Ishikawa (cell line): Measurements from ENCODE around the gene IQSEC3.

ENCODE experiments used
- CEBPB ChIP-seq: IDR thresholded peaks from 2 replicates; pipeline ENCODE4 v1.6.1; 2012
- CREB1 ChIP-seq: IDR thresholded peaks from 2 replicates; pipeline ENCODE4 v1.6.1; 2012; ENCODE audit warnings: low read depth
- EGR1 ChIP-seq: IDR thresholded peaks from 2 replicates; pipeline ENCODE4 v1.6.1; 2012
- EP300 ChIP-seq: IDR thresholded peaks from 2 replicates; pipeline ENCODE4 v1.6.1; 2012; ENCODE audit warnings: borderline replicate concordance
- FOXM1 ChIP-seq: IDR thresholded peaks from 2 replicates; pipeline ENCODE4 v1.6.1; 2012; ENCODE audit warnings: low read depth, borderline replicate concordance
- MAX ChIP-seq: IDR thresholded peaks from 2 replicates; pipeline ENCODE4 v1.6.1; 2012
- NFIC ChIP-seq: IDR thresholded peaks from 2 replicates; pipeline ENCODE4 v1.6.1; 2012
- RAD21 ChIP-seq: IDR thresholded peaks from 2 replicates; pipeline ENCODE4 v1.6.1; 2012; ENCODE audit warnings: low read depth
- REST ChIP-seq: IDR thresholded peaks from 2 replicates; pipeline ENCODE4 v1.6.1; 2012; ENCODE audit warnings: low read depth, mild to moderate bottlenecking
- TAF1 ChIP-seq: IDR thresholded peaks from 2 replicates; pipeline ENCODE4 v1.6.1; 2012; ENCODE audit warnings: low read depth, mild to moderate bottlenecking
- TCF12 ChIP-seq: IDR thresholded peaks from 2 replicates; pipeline ENCODE4 v1.6.1; 2012; ENCODE audit warnings: low read depth
- TEAD4 ChIP-seq: IDR thresholded peaks from 2 replicates; pipeline ENCODE4 v1.6.1; 2012
- USF1 ChIP-seq: IDR thresholded peaks from 2 replicates; pipeline ENCODE4 v1.6.1; 2012
- YY1 ChIP-seq: IDR thresholded peaks from 2 replicates; pipeline ENCODE4 v1.6.1; 2012; ENCODE audit warnings: low read depth
- ZBTB7A ChIP-seq: IDR thresholded peaks from 2 replicates; pipeline ENCODE4 v1.6.1; 2012; ENCODE audit warnings: low read depth

IQSEC3 gene

GRCh38 chr12:188910-189621 is 122.5 kb downstream of the IQSEC3 start:
- TF ChIP-seq USF1 (no peak), EP300 (no peak), TAF1 (no peak), ZBTB7A (0 out of 2 replicates have a peak, but pooled peaks have one; percentile 62), REST (no peak), CREB1 (no peak), RAD21 (peak; percentile 61; the same call in 1 of the 2 replicates), TEAD4 (no peak), FOXM1 (no peak), MAX (peak; percentile 57), TCF12 (no peak; the same call in 1 of the 2 replicates), NFIC (no peak)

GRCh38 chr12:189622-189962 is 123.0 kb downstream of the IQSEC3 start:
- TF ChIP-seq EP300: no peak
- TF ChIP-seq EGR1: no peak
- no peak for TF ChIP-seq MAX
- TF ChIP-seq YY1: no peak
- TF ChIP-seq TCF12: no peak
- no peak for TF ChIP-seq RAD21
- TF ChIP-seq CEBPB: no peak
- TF ChIP-seq REST: no peak
- TF ChIP-seq TEAD4: no peak
- TF ChIP-seq USF1: no peak

- no peak for TF ChIP-seq CEBPB
Measured at GRCh38 chr12:190881-191280, 124.3 kb downstream of the IQSEC3 start.

GRCh38 chr12:191541-191940 is 125.0 kb downstream of the IQSEC3 start:
- TF ChIP-seq USF1 (no peak), REST (no peak), TEAD4 (no peak), TCF12 (no peak), MAX (no peak), ZBTB7A (no peak), EP300 (no peak), FOXM1 (no peak), RAD21 (no peak)

- TF ChIP-seq NFIC (no peak), RAD21 (no peak), EGR1 (no peak), YY1 (no peak), TAF1 (no peak)
Measured at GRCh38 chr12:193261-193660, 126.7 kb downstream of the IQSEC3 start.
